HCT116 (cell line): ENCODE measurements around the gene CSDE1. TPM values are rescaled to one million over a fixed set of nuclear protein-coding genes. Genes with fewer than 3 reads are reported as not detected.

Experiments used
- ATAC-seq: fragments of 200-7000 bp; cut with Tn5 transposase; 2 replicates; pipeline ENCODE4 v1.9.1; 2020; ENCODE audit warnings: mild to moderate bottlenecking, moderate library complexity
- BruUV-seq: library from RNA; stranded (reverse); fragments of 400-500 nt; replicated peaks from 2 replicates; lab custom pipeline; 2021; lab: Mats Ljungman, UMichigan
- CTCF ChIA-PET: fragments of 300-600 bp; sonication (Branson Sonifier 250); formaldehyde crosslinking; loops from one replicate; lab custom pipeline; 2021; ENCODE audit warnings: antibody characterized with exemption; lab: Charles Lee
- POLR2A ChIA-PET: fragments of 300-600, 350-600 bp; sonication (Branson Sonifier 250); formaldehyde crosslinking; loops from one replicate; lab custom pipeline; 2021; ENCODE audit warnings: antibody characterized with exemption; lab: Charles Lee
- RAD21 ChIA-PET, 2 experiments: fragments of 300-600 bp; sonication (Branson Sonifier 250); formaldehyde crosslinking; loops; one replicate each; lab custom pipeline; 2023; ENCODE audit warnings: low total read pairs in 2 of 2; ENCODE audit not compliant: uncharacterized antibody in 2 of 2, unreplicated experiment in 2 of 2, low non-redundant PET in 1 of 2; lab: Charles Lee
- DNase-seq: peaks from one replicate; pipeline ENCODE4 v3.0.0-alpha.2; 2010; ENCODE audit warnings: low read depth, low spot score
- H2AFZ ChIP-seq: fragments of 200-600 bp; shearing (Covaris generic), sonication (generic); 2 replicates; pipeline ENCODE4 v1.6.1; 2017; ENCODE audit warnings: low read depth, mixed run types, mixed read lengths, antibody characterized with exemption, low read length; ENCODE audit not compliant: poor library complexity, severe bottlenecking
- H3K27ac ChIP-seq: 2 replicates; pipeline ENCODE4 v1.5.1; 2012; ENCODE audit warnings: low read depth, low read length
- H3K27me3 ChIP-seq: fragments of 200-600 bp; sonication (generic); 2 replicates; pipeline ENCODE4 v1.6.1; 2016; ENCODE audit warnings: mixed run types, low read length, mixed read lengths; ENCODE audit not compliant: insufficient read depth
- H3K36me3 ChIP-seq, 2 experiments: fragments of 200-500 bp in 1 of 2; fragments of 200-600 bp in 1 of 2; sonication (Bioruptor generic) in 1 of 2; sonication (generic) in 1 of 2; 2 replicates each; pipeline versions ENCODE4 v1.5.1 to v1.6.1; 2014 to 2016; ENCODE audit warnings: low read length in 2 of 2, inconsistent platforms in 1 of 2, mixed read lengths in 1 of 2, mixed run types in 1 of 2; ENCODE audit not compliant: insufficient read depth in 2 of 2, control insufficient read depth in 1 of 2
- H3K4me1 ChIP-seq, 2 experiments: fragments of 200-600 bp in 1 of 2; sonication (generic) in 1 of 2; 2 replicates each; pipeline versions ENCODE4 v1.5.1 to v1.6.1; 2012 to 2017; ENCODE audit warnings: low read length in 2 of 2, inconsistent platforms in 1 of 2, mild to moderate bottlenecking in 1 of 2, mixed read lengths in 1 of 2, mixed run types in 1 of 2, moderate library complexity in 1 of 2; ENCODE audit not compliant: insufficient read depth in 2 of 2, control insufficient read depth in 1 of 2
- H3K4me2 ChIP-seq: fragments of 200-600 bp; sonication (generic); 2 replicates; pipeline ENCODE4 v1.6.1; 2017; ENCODE audit warnings: mixed run types, low read length, mixed read lengths
- H3K4me3 ChIP-seq, 2 experiments: fragments of 200-600 bp in 1 of 2; sonication (generic) in 1 of 2; replicated peaks in 1 of 2; 2 replicates each; pipeline ENCODE4 v1.5.1; 2011 to 2016; ENCODE audit warnings: low read length in 2 of 2, control low read depth in 1 of 2, low read depth in 1 of 2, mild to moderate bottlenecking in 1 of 2, mixed read lengths in 1 of 2, mixed run types in 1 of 2
- H3K79me2 ChIP-seq: fragments of 200-600 bp; sonication (generic); 2 replicates; pipeline ENCODE4 v1.6.1; 2017; ENCODE audit warnings: mild to moderate bottlenecking, mixed run types, low read length, moderate library complexity, mixed read lengths; ENCODE audit not compliant: insufficient read depth
- H3K9ac ChIP-seq: fragments of 200-600 bp; sonication (generic); 2 replicates; pipeline ENCODE4 v1.6.1; 2016; ENCODE audit warnings: low read length, mixed read lengths
- H3K9me2 ChIP-seq: fragments of 200-600 bp; sonication (generic), shearing (Covaris generic); 2 replicates; pipeline ENCODE4 v1.6.1; 2017; ENCODE audit warnings: mixed run types, mild to moderate bottlenecking, moderate library complexity; ENCODE audit not compliant: insufficient read depth
- H3K9me3 ChIP-seq, 2 experiments: fragments of 200-500 bp in 1 of 2; fragments of 200-600 bp in 1 of 2; sonication (Bioruptor generic) in 1 of 2; sonication (generic) in 1 of 2; 2 replicates each; pipeline ENCODE4 v1.6.1; 2014 to 2017; ENCODE audit warnings: low read length in 2 of 2, mixed read lengths in 2 of 2, inconsistent platforms in 1 of 2, low read depth in 1 of 2, mild to moderate bottlenecking in 1 of 2, mixed run types in 1 of 2, moderate library complexity in 1 of 2; ENCODE audit not compliant: control insufficient read depth in 1 of 2, insufficient read depth in 1 of 2
- H4K20me1 ChIP-seq: fragments of 200-600 bp; sonication (generic), shearing (Covaris generic); 2 replicates; pipeline ENCODE4 v1.6.1; 2017; ENCODE audit warnings: mixed run types, mild to moderate bottlenecking, moderate library complexity; ENCODE audit not compliant: insufficient read depth
- CEBPB ChIP-seq: IDR thresholded peaks from 2 replicates; pipeline ENCODE4 v1.6.1; 2012; ENCODE audit warnings: low read depth
- CTCF ChIP-seq, 3 experiments: fragments of 200-600 bp in 1 of 3; sonication (generic) in 1 of 3; IDR thresholded peaks in 2 of 3; conservative IDR thresholded peaks in 1 of 3; 2 replicates each; pipeline ENCODE4 v1.5.1; 2012 to 2017; ENCODE audit warnings: low read depth in 2 of 3, low read length in 2 of 3, antibody characterized with exemption in 1 of 3, borderline replicate concordance in 1 of 3, control low read depth in 1 of 3, mild to moderate bottlenecking in 1 of 3, mixed read lengths in 1 of 3, mixed run types in 1 of 3, moderate library complexity in 1 of 3; ENCODE audit not compliant: insufficient read depth in 1 of 3
- EGR1 ChIP-seq: IDR thresholded peaks from 2 replicates; pipeline ENCODE4 v1.6.1; 2012; ENCODE audit warnings: low read depth
- EZH2 ChIP-seq: fragments of 200-600 bp; sonication (generic); IDR thresholded peaks from 2 replicates; pipeline ENCODE4 v1.6.1; 2017; ENCODE audit warnings: antibody characterized with exemption, mixed run types
- EZH2phosphoT487 ChIP-seq: fragments of 200-600 bp; IDR thresholded peaks from 2 replicates; pipeline ENCODE4 v1.6.1; 2018; ENCODE audit warnings: antibody characterized with exemption, borderline replicate concordance
- JUND ChIP-seq: IDR thresholded peaks from 2 replicates; pipeline ENCODE4 v1.6.1; 2012
- POLR2A ChIP-seq: IDR thresholded peaks from 2 replicates; pipeline ENCODE4 v1.7.0; 2011; ENCODE audit warnings: borderline replicate concordance; ENCODE audit not compliant: insufficient read depth, insufficient read length; ENCODE audit errors: extremely low read depth
- POLR2AphosphoS5 ChIP-seq: IDR thresholded peaks from 2 replicates; pipeline ENCODE4 v1.6.1; 2011; ENCODE audit warnings: mild to moderate bottlenecking, low read depth, low read length, moderate library complexity
- RAD21 ChIP-seq: IDR thresholded peaks from 2 replicates; pipeline ENCODE4 v1.6.1; 2012; ENCODE audit warnings: low read depth, mild to moderate bottlenecking
- SP1 ChIP-seq: IDR thresholded peaks from 2 replicates; pipeline ENCODE4 v1.6.1; 2012; ENCODE audit warnings: low read depth
- SRF ChIP-seq: IDR thresholded peaks from 2 replicates; pipeline ENCODE4 v1.6.1; 2012; ENCODE audit warnings: low read depth
- TCF7L2 ChIP-seq: IDR thresholded peaks from 2 replicates; pipeline ENCODE4 v1.7.0; 2011; ENCODE audit warnings: borderline replicate concordance, inconsistent platforms; ENCODE audit not compliant: insufficient read depth, insufficient read length; ENCODE audit errors: extremely low read depth
- YY1 ChIP-seq: IDR thresholded peaks from 2 replicates; pipeline ENCODE4 v1.6.1; 2011; ENCODE audit warnings: low read length, low read depth, moderate library complexity, mild to moderate bottlenecking; ENCODE audit not compliant: insufficient replicate concordance; ENCODE audit errors: extremely low read depth
- ZNF274 ChIP-seq: fragments of 200-500 bp; sonication (Bioruptor generic); IDR thresholded peaks from 2 replicates; pipeline ENCODE4 v1.6.1; 2014; ENCODE audit warnings: mild to moderate bottlenecking, low read depth, low read length, inconsistent platforms
- intact Hi-C: fragments of 100-400 bp; cut with micrococcal nuclease; formaldehyde crosslinking; loops from 2 replicates; pipeline ENCODE4 v1.10.0; 2022
- total RNA-seq: library from RNA; stranded (reverse); gene quantifications from one replicate; pipeline ENCODE4 v1.2.1, GENCODE V29; 2021; ENCODE audit not compliant: unreplicated experiment

Gene CSDE1
- total RNA-seq, 1 experiment from 2014 or later = 515 TPM

GRCh38 chr1:114712977-114713376 lies 44.8 kb downstream of the CSDE1 start:
- Histone ChIP-seq H3K36me3 (peaks cover 30 to 35% of the 10 kb centered on the region in 2 experiments; a peak in 3 of 4 replicates), H3K9ac (no peak overlapping the region), H3K27me3 (no peaks in the 10 kb centered on the region), H3K4me3 (no peak overlapping the region), H3K4me1 (peaks cover 0 to 12% of the 10 kb centered on the region in 2 experiments; a peak in 2 of 4 replicates)
- POLR2A ChIA-PET = no interaction called here
- no peak for DNase-seq
- TF ChIP-seq SP1 = no peak
- TF ChIP-seq, all 23 proteins: peak for 0
- peaks cover 50% of the 10 kb centered on the region for H3K79me2 ChIP-seq
- H3K9me3 ChIP-seq = no peaks in the 10 kb centered on the region
- RAD21 ChIA-PET = no interaction called here
- CTCF ChIA-PET = no interaction called here
- no peak overlapping the region for H3K27ac ChIP-seq
- H3K9me2 ChIP-seq = no peaks in the 10 kb centered on the region
- H3K4me2 ChIP-seq = no peak overlapping the region
- no peak overlapping the region for H2AFZ ChIP-seq
- intact Hi-C loops = no loop called here
- BruUV-seq = no TSS peak
- no peak for ATAC-seq
- H4K20me1 ChIP-seq = no peaks in the 10 kb centered on the region

- H3K36me3 ChIP-seq = peaks cover 45 to 51% of the 10 kb centered on the region in 2 experiments
Measured at GRCh38 chr1:114710360-114710759, 47.4 kb downstream of the CSDE1 start.

More at GRCh38 chr1:114710360-114710759, 47.4 kb downstream of the CSDE1 start:
- ChIA-PET POLR2A (no interaction called here), CTCF (no interaction called here), RAD21 (no interaction called here)
- BruUV-seq = no TSS peak
- Histone ChIP-seq H3K4me1 (peaks cover 0 to 2% of the 10 kb centered on the region in 2 experiments; a peak in 1 of 4 replicates), H3K9ac (no peak overlapping the region), H2AFZ (no peak overlapping the region), H4K20me1 (no peaks in the 10 kb centered on the region), H3K79me2 (peaks cover 38% of the 10 kb centered on the region), H3K9me3 (no peaks in the 10 kb centered on the region), H3K27me3 (no peaks in the 10 kb centered on the region), H3K9me2 (no peaks in the 10 kb centered on the region), H3K4me2 (no peak overlapping the region), H3K27ac (no peak overlapping the region), H3K4me3 (no peak overlapping the region)
- ATAC-seq (no peak), DNase-seq (no peak)
- TF ChIP-seq SRF (no peak), POLR2A (no peak), YY1 (no peak), TCF7L2 (no peak), CTCF (IDR thresholded peaks at IDR 0.05 in 2 of 3, conservative IDR thresholded peaks at IDR 0.05 in 1 of 3; ENCODE audit: borderline replicate concordance in 1 of 3, insufficient read depth in 1 of 3, low read depth in 2 of 3, low read length in 2 of 3) (no peak), EGR1 (no peak), POLR2AphosphoS5 (no peak), JUND (no peak), CEBPB (no peak), EZH2phosphoT487 (no peak), EZH2 (no peak), RAD21 (no peak), SP1 (no peak), ZNF274 (no peak)
- intact Hi-C loops = no loop called here
